Lower leg skin (tissue), 3 donors: ENCODE measurements around the gene DENND1A.

Experiments used
- POLR2A ChIP-seq, 2 donors: fragments of 450-650 bp; IDR thresholded peaks; one replicate each; pipeline ENCODE4 v1.6.1; 2016 to 2017; ENCODE audit warnings: antibody characterized with exemption in 2 of 2, mild to moderate bottlenecking in 1 of 2, moderate library complexity in 1 of 2
- TF ChIP-seq, protein P1 (sequence below), 3 donors: fragments of 450-650 bp; IDR thresholded peaks; one replicate each; pipeline ENCODE4 v1.5.1; 2016; ENCODE audit warnings: antibody characterized with exemption in 3 of 3, mild to moderate bottlenecking in 3 of 3, moderate library complexity in 2 of 3

DNA sequence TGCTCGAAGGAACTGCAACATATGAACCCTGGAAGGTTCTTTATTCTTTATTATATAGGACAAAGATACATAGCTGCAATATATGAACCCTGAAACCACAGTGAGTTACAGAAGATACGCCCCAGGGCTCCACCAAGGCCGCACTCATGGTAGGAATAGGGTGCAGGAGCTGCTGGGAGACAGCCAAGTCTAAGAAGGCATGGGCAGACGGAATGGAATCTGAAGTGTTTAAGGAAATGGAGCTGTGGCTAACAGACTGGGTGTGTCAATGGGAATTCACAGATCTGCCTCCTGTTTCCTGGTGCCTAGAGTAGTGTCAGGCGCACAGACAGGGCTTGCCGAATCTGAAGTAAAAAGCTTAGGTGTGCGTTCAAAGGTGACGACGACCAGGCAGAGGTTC is 286.4 kb downstream of the DENND1A start:
- TF ChIP-seq, protein P1, sequence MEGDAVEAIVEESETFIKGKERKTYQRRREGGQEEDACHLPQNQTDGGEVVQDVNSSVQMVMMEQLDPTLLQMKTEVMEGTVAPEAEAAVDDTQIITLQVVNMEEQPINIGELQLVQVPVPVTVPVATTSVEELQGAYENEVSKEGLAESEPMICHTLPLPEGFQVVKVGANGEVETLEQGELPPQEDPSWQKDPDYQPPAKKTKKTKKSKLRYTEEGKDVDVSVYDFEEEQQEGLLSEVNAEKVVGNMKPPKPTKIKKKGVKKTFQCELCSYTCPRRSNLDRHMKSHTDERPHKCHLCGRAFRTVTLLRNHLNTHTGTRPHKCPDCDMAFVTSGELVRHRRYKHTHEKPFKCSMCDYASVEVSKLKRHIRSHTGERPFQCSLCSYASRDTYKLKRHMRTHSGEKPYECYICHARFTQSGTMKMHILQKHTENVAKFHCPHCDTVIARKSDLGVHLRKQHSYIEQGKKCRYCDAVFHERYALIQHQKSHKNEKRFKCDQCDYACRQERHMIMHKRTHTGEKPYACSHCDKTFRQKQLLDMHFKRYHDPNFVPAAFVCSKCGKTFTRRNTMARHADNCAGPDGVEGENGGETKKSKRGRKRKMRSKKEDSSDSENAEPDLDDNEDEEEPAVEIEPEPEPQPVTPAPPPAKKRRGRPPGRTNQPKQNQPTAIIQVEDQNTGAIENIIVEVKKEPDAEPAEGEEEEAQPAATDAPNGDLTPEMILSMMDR (IDR thresholded peaks at IDR 0.05), result no peak
- no peak for TF ChIP-seq POLR2A (IDR thresholded peaks at IDR 0.05)
